GM10847 (cell line): ENCODE results near the gene HOXD10.

Source experiments
- POLR2A ChIP-seq: IDR thresholded peaks from 2 replicates; pipeline ENCODE4 v1.6.1; 2011; ENCODE audit not compliant: insufficient read length; ENCODE audit errors: extremely low read depth

HOXD10 gene

DNA sequence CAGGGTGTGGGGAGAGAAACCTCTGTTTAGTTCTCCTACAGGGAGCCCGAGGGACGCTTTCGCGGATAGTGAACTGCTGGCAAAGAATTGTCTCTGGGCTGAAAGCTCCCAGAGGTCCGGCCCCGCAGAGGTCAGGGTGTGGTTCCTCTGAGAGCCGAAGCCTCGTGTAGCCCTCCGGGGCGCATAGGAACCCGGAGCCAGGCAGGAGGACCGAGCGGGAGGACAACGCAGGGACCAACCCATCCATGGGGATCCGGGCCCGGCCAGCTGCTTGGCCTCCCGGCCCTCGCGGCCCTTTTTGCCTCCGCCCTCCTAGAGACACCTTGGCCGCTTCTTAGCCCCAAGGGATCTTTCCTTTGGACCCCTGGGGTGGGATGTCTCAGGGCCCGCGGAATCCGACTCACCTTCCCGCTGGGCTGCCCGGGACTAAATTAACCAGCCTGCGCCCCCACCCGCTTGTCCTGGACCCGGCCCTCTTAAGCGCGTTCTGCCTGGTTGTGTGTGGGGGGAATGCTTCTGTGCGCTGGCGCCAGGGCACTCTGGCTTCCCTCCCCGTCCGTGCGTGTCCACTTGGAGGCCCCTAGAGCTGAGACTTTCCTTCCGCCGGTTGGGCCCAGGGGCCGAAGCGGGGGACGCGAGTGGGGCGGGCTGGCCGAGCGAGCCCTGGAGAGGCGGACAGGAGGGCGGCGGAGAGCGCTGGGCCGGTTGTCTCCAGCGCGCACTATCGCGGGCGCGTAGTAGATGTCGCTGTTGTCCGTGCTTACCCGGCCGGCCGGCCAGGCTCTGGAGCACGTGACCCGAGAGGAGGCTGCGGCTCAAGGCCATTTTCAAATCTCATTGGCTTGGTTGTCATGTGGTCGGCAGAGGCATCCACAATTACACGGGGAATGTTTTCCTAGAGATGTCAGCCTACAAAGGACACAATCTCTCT is at the start of gene HOXD10:
HOXD10 (plus strand) TSS at position 896 of the 931 bp plus-strand sequence. CDS start 56 bp downstream, outside the sequence.
- no peak for TF ChIP-seq POLR2A

DNA sequence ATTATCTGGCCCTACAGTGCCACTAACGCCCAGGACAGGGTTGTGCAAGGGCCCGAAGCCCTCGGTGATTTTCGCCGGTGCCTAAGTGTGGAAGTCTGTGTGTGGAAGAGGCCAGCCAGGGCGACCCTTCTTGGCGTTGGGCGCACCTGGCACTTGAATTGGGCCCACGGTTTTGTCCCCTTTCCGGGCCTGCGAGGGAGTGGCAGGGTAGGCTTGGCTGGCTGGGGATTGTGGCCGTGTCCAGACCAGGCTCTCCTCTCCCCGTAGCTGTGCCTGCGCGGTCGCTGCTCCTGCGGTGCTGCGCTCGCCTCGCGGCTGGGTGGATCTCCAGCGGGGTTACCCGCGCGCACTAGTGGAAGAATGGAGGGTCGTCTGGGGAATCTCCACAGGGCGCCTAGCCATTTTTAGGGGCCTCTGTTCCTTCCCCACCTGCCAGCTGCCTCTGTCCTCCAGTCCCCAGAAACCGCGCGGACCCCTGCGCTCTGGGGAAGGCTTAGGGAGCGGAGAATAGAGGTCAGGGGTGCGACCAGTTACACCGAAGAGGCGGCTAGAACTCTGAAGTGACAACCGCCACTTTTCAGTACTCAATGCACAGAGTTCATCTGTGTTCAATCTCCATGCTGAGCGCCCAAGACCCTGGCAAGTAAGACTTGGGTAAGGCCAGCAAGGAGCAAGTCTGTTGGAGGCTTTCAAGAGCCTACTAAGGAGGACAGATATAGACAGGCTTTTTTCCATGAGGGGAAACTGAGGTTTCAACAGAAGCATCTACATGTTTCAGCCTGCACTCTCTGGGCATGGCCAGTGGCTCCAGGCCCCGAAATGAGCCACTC is 48.8 kb upstream of the HOXD10 start:
- TF ChIP-seq POLR2A, result no peak

DNA sequence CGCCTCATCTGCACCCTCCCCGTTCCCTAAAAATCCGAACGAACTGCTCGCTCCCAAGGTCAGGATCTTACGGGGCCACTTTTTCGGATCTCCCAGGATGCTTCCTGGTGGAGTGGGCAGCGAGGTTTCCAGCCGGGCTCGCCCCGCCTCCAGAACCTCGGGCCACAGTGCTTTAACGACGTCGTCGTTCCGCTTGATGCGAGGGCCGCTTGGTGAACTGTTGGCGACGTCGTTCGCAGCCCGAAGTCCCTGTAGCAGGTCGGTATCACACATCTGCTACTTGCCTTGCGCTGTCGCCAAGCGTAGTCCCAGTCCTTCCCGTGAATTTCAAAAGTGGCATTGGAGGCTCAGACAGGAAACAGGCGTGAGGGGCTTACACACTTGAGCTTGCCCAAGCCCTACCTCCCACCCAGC is 48.2 kb upstream of the HOXD10 start:
- TF ChIP-seq POLR2A, result no peak

DNA sequence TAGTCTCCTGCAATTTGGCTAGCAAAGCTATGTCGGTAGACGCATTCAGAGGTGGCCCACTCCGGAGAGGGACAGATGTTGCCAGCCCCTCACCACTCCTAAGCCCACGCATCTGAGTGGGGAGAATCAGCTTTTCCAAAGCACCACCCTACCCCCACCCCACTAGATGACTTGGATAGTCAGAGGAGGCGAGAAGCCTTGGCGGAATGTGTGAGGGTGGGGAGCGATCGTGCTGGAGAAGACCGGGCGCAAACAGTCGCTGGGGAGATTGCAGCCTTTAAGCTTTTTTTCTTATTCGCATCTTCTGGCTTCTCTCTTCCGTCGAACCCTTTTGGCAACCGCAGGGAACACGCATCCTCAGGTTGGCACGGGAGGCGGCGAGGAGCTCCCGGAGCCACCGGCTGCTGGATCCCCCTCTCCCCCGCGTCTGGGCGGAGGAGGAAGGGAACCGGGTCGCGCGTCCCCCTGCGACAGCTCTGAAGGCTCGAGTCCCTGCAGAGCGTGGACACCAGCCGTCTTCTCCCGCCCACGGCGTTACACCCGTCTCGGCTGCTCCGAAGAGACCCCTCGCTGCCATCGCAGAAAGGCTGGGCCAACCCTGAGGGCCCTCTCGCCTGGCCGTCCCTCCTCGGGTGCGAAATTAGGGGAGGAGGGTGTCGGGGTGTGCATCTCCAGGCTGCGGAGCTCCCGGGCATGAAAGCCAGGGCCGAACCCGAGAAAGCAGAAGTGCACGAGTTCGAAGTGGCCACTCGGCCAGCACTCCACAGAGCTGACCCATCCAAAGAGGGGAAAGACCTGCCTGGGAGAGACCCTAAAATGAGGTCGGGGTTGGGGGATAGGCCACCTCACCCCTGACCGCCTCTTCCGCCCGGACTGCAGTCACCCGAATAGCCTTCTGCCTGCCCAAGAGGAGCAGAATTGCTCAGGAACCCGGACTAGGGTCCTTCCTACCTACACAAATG is 45.0 kb upstream of the HOXD10 start:
- TF ChIP-seq POLR2A, result no peak

DNA sequence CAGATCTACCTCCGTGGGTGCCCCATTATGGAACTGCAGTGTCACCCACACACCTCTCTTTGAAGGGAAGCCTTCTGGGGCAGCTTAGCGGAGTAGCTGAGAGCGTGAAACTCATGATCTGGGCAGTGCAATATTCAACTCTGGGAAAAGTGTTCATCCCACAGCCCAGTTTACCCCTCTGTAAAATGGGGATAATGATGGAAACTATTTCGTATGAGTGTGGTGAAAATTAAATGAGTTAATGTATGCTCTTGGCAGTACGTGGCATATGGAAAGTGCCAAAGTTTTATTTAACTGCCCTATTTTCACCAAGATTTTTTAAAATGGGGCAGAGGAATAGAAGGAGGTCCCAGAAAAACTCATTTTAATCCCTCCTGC is 44.3 kb upstream of the HOXD10 start:
- TF ChIP-seq POLR2A, result no peak

DNA sequence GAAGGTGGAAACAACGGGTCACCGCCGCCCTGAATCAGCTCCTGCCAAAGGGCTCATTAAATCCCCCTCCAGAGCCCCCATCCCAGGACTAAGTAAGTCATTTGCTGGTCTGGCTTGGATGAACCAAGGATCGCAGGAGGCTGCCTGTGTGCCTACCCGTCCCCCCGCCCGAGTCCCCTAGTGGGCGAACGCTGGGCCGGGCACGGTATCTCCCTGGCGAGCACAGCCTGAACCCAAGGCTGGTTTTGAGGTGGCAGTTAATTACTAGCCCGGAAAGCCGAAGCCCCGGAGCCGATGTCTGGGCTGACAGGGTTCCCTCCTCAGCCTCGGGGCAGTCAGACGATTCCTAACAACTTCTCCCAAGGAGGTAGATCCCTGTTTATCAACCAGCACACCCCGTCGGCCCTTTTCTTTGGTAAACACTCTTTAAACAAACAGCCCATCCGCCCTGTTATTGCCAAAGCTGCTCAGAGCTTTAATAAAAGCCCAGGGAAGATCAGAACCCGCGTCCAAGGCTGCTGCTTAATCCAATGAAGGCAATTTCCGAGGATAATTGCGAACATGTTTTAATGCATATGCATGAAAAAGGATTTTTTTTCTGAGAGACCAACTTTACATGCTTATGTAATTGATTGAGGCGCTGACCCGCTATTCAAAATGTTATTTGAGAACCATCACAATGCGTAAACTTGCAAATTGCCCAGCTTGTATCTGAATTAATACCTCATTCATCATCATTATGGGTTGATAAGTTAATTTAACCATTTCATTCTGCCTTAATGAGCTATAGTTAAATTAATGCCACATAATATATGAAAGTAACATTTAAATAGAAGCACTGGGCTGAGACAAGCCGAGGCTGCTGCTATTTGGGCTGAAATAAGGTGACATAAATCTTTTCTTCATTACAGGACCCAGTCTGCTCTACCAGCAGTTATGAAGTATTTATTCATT is 43.4 kb upstream of the HOXD10 start:
- no peak for TF ChIP-seq POLR2A

DNA sequence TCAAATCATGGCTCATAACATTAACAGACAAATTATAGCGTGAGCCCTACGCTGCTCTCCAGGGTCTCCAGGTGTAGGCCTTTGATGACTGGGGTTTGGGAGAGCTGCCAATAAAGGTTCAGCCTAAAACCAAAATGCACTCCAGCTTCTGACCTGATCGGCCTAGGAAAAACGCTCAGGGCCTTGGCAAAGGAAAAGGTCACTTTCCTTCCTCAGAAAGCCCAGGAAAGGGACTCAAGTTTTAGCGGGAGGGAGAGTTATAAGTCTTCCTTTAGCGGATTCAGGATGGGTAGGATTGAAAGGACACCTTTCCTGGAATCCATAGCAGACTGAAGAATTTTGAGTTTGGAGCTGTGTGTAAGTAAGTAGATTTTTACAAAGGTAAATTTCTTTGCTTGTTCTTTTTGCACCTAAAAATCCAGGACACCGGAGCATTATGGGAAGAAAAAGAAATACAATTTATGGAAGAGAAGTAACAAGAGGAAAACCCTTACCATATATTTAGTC is 41.6 kb upstream of the HOXD10 start:
- no peak for TF ChIP-seq POLR2A

DNA sequence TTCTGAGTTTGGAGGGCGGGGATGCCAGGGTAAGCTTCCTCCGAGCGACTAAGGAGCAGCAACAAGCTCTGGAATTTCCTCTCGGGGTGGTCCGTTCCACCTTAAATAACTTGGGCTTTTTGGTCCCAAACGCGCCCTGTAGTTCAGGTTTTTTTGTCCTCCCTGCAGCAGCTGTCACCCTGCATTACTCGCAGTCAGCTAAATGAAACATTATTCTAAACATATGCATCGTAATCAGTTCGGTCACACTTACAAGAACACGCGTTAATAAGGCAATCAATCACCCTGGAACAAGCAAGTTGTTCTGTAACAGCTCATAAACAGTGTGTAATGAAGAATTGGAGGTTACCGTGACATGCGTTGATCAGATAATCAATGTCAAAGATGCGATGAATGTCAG is 41.1 kb upstream of the HOXD10 start:
- no peak for TF ChIP-seq POLR2A

DNA sequence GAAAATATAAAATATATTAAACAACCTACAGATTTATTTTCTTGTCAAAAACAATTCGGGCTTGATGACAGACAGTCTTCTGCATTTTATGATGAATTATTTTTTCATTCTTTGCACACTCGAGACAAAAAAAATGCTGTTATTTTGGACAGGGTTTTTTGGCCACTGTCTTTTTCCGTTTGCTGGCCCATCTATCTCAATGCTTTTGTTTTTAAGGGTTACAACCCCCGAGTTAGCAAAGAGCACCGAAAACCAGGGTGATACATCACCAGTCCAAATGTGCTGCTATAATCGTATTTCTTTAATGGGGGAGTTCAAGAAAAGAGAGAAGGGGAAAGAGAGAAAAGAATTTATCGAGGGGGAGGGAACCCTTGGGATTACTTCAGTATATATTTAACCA is 40.5 kb upstream of the HOXD10 start:
- TF ChIP-seq POLR2A, result no peak

DNA sequence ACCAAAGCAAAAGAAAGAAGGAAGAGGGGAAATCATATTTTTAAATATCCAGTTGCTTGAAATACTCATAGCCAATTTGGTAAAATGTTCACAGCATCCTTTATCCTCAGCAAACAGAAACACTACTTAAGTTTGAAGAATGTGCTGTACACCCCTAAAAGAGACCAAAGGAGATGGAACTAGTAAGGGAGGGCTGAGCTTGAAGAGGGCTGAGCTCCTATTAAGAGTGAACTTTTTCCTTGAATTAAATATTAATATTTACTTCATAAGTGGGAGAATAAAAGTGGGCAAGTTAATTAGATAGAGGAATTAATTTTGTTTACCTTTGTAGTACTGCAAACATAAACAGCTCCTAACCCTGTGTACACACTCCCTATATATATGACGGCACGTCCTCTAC is 39.8 kb upstream of the HOXD10 start:
- no peak for TF ChIP-seq POLR2A

DNA sequence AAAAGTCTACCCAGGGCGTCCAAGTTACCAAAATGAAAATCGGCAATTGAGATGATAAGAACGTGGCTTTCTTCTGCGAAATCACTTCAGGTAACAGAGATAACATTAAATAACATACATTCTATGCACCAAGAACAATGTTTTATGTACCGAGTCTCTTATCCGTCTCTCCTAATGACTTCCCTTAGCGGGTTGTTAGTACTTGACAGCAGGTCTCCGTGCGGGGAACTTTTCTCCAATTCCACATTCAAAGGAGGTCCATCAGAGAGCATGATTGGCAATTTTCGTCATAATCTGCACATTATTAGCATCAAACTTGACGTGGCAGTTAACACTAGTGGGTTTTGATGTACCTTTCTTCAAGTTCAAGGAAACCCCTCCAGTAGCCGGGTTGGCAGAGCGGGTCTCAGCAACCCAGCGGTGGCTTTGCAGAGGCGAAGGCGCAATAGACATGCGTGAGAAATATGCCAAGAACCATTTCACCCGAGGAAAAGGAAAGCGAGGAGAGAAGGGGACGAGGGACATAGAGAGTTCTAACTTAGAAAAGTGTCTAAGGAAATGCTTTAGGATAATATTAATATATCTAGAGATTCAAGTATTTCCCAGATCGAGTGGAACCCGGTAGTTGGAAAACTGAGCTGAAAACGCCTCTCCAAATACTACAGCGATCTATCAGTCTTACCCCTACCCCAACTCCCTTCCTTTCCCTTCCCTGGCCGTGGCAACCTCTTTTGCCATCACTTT is 37.9 kb upstream of the HOXD10 start:
- no peak for TF ChIP-seq POLR2A

DNA sequence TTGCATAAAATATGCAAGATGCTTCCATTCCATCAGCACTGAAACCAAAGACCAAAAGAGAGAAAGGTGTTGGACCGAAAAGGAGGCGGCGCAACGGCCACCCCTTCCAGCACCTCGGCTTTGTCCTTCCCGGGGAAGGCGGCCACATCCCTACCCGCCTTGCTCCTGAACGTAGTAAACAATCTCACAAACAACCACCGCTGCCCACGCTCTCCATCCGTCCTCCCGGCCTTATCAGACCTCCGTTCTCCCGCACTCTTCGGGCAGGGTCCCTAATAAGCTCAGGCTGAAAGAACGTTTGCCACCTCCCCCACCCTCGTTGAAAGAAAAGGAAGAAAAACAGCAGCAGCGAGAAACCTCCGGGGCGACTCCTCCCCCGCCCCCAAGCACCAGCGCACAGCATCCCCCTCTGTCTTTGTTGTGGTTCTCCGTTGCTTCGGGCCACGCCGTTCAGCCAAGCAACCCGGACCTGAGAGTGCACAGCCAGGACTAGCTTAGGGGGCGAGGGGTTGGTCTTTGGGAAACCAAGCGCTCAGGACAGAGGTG is 37.2 kb upstream of the HOXD10 start:
- no peak for TF ChIP-seq POLR2A

DNA sequence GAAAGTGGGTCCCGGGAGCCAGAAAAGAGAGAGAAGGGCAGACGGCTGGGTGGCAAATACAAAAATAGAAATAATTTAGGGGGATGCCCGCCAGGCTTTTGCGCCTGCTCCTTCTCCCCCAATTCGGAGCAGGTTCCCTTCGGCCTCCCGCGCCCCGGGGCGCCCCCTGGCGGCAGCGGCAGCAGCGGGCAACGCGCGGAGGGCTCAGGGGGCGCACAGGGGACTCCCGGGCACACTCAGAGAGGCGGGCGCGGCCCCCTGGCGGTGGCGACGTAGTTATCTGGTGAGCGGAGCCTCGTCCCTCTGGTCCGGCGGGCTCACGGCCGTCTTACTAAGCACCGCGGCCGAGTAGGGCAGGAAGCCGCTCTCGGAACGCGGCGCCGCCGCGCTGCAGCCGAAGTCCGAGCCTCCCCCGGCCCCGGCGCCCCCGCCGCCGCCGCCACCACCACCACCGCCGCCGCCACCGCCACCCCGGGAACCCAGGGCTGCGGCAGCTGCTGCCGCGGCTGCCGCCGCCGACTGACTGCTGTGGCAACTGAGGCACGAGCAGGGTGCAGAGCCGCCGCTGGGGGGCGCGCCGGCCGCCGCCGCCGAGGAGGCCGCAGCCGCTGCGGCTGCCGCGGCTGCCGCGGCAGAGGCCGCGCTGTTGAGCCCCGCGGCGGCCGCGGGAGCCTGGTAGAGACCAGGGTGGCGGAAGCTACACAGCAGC is 36.6 kb upstream of the HOXD10 start:
- no peak for TF ChIP-seq POLR2A
